HFFc6 (cell line): ENCODE results near the gene ZNF519. TPM values are rescaled to one million over a fixed set of nuclear protein-coding genes. Genes with fewer than 3 reads are reported as not detected.

Experiments used
- DNase-seq: peaks from one replicate; pipeline ENCODE4 v3.0.0-alpha.2; 2018
- H3K27ac Mint-ChIP-seq: 2 replicates; pipeline ENCODE4 v1.8.0; 2020; ENCODE audit warnings: mild to moderate bottlenecking, mixed read lengths
- H3K27me3 Mint-ChIP-seq: 2 replicates; pipeline ENCODE4 v1.8.0; 2021; ENCODE audit warnings: mild to moderate bottlenecking, moderate library complexity, mixed read lengths; ENCODE audit not compliant: insufficient read depth
- H3K36me3 Mint-ChIP-seq: 2 replicates; pipeline ENCODE4 v1.8.0; 2021; ENCODE audit warnings: low read depth, mixed read lengths
- H3K4me1 Mint-ChIP-seq: 2 replicates; pipeline ENCODE4 v1.8.0; 2020; ENCODE audit warnings: low read depth, mixed read lengths
- H3K4me3 Mint-ChIP-seq: 2 replicates; pipeline ENCODE4 v1.8.0; 2020; ENCODE audit warnings: mild to moderate bottlenecking, moderate library complexity, mixed read lengths
- H3K9me3 Mint-ChIP-seq: 2 replicates; pipeline ENCODE4 v1.8.0; 2020; ENCODE audit warnings: mild to moderate bottlenecking, mixed read lengths
- total RNA-seq, 6 experiments: library from RNA; stranded (reverse); fragmentation: NEBNext Ultra II Directional; extraction: Animal tissue kit (Norgen Biotek cat#: 25700); gene quantifications; 2 replicates in 1 of 6; 3 replicates in 5 of 6; pipeline ENCODE4 v1.2.3, GENCODE V29; 2021
- TF ChIP-seq, protein P1 (sequence below): fragments of 200-600 bp; sonication (generic); IDR thresholded peaks from 2 replicates; pipeline ENCODE4 v1.5.0; 2021; ENCODE audit warnings: antibody characterized with exemption, mild to moderate bottlenecking

ZNF519 gene
- total RNA-seq, 6 experiments from 2014 or later: 1.8 to 3.3 (median 2.9) TPM

DNA sequence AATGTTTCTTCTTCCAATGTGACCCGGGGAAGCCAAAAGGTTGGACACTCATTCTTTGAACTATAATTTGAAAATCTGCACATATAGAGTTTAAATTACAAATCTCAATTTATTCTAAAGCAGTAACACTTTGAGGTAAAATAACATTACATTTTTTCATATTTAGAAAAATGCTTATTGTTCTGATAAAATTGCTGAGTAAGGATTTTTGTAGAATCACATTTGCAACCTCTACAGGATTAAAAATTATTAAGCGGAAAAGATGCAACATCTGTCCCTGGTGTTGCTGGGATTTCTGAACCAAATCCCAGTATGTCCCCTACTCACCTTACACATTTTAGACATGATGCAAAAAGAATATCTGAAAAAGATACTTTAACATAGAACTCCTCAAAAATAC, 10.1 kb downstream of the ZNF519 start:
- no peaks in the 10 kb centered on the region for H3K27me3 Mint-ChIP-seq
- no peak overlapping the region for H3K27ac Mint-ChIP-seq
- H3K4me3 Mint-ChIP-seq: no peak overlapping the region
- no peak for DNase-seq
- peaks cover 12% of the 10 kb centered on the region; the same call in 1 of the 2 replicates for H3K36me3 Mint-ChIP-seq
- no peaks in the 10 kb centered on the region for H3K4me1 Mint-ChIP-seq
- TF ChIP-seq, protein P1, sequence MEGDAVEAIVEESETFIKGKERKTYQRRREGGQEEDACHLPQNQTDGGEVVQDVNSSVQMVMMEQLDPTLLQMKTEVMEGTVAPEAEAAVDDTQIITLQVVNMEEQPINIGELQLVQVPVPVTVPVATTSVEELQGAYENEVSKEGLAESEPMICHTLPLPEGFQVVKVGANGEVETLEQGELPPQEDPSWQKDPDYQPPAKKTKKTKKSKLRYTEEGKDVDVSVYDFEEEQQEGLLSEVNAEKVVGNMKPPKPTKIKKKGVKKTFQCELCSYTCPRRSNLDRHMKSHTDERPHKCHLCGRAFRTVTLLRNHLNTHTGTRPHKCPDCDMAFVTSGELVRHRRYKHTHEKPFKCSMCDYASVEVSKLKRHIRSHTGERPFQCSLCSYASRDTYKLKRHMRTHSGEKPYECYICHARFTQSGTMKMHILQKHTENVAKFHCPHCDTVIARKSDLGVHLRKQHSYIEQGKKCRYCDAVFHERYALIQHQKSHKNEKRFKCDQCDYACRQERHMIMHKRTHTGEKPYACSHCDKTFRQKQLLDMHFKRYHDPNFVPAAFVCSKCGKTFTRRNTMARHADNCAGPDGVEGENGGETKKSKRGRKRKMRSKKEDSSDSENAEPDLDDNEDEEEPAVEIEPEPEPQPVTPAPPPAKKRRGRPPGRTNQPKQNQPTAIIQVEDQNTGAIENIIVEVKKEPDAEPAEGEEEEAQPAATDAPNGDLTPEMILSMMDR: no peak
- no peaks in the 10 kb centered on the region for H3K9me3 Mint-ChIP-seq

DNA sequence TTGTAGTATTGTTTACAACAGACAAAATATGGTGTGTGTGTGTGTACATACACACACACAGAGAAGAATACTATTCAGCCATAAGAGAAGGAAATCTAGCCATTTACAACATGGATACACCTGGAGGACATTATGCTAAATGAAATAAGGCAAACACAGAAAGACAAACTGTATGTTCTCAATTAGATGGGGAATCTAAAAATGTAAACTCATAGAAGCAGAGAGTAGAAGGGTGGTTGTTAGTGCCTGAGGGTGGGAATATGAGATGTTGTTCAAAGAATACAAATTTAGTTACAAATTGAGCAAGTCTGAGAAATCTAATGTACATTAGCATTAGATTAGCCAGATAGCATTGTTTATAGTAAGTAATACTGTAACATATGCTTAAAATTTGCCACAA, 11.3 kb downstream of the ZNF519 start:
- no peaks in the 10 kb centered on the region for H3K4me1 Mint-ChIP-seq
- no peaks in the 10 kb centered on the region for H3K27me3 Mint-ChIP-seq
- TF ChIP-seq, protein P1: no peak
- no peak for DNase-seq
- H3K9me3 Mint-ChIP-seq: no peaks in the 10 kb centered on the region; the same call in 1 of the 2 replicates
- peaks cover 21% of the 10 kb centered on the region; the same call in 1 of the 2 replicates for H3K36me3 Mint-ChIP-seq
- no peak overlapping the region for H3K4me3 Mint-ChIP-seq
- H3K27ac Mint-ChIP-seq: no peak overlapping the region

DNA sequence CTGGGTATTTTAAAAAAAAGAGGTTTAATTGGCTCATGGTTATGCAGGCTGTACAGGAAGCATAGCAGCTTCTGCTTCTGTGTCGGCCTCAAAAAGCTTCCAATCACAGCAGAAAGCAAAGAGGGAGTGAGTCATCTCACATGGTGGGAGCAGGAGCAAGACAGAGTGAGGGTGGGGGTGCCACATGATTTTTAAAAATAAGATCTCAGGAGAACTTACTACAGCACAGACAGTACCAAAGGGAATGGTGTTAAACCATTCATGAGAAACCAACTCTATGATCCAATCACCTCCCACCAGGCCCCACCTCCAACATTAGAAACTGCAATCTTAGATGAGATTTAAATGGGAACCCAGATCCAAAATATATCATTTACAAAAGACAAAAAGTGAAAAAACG, 14.6 kb downstream of the ZNF519 start:
- DNase-seq: no peak
- TF ChIP-seq, protein P1: no peak
- peaks cover 35% of the 10 kb centered on the region; the same call in 1 of the 2 replicates for H3K36me3 Mint-ChIP-seq
- H3K9me3 Mint-ChIP-seq: no peaks in the 10 kb centered on the region; the same call in 1 of the 2 replicates
- no peaks in the 10 kb centered on the region for H3K4me1 Mint-ChIP-seq
- H3K4me3 Mint-ChIP-seq: no peak overlapping the region
- no peaks in the 10 kb centered on the region for H3K27me3 Mint-ChIP-seq
- H3K27ac Mint-ChIP-seq: no peak overlapping the region

DNA sequence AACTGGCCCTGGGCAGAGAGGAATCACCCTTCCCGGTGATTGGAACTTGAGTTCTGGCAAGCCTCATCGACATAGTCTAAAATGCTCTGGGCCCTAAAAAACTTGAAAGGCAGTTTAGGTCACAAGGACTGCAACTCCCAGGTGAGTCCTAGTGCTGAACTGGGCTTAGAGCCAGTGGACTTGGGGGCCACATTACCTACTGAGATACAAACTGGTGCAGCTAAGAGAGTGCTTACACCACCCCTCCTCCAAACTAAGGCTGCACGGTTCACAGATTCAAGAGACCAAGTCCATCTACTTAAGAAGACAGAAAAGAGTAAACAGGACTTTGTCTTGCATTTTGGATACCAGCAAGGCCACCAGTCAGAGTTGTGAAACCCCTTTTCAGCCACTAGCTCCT, 25.3 kb downstream of the ZNF519 start:
- Mint-ChIP-seq H3K4me1 (no peaks in the 10 kb centered on the region), H3K36me3 (peaks cover 55% of the 10 kb centered on the region), H3K4me3 (no peak overlapping the region), H3K27ac (no peak overlapping the region), H3K9me3 (peaks cover 77% of the 10 kb centered on the region), H3K27me3 (no peaks in the 10 kb centered on the region)
- TF ChIP-seq, protein P1: no peak
- no peak for DNase-seq

DNA sequence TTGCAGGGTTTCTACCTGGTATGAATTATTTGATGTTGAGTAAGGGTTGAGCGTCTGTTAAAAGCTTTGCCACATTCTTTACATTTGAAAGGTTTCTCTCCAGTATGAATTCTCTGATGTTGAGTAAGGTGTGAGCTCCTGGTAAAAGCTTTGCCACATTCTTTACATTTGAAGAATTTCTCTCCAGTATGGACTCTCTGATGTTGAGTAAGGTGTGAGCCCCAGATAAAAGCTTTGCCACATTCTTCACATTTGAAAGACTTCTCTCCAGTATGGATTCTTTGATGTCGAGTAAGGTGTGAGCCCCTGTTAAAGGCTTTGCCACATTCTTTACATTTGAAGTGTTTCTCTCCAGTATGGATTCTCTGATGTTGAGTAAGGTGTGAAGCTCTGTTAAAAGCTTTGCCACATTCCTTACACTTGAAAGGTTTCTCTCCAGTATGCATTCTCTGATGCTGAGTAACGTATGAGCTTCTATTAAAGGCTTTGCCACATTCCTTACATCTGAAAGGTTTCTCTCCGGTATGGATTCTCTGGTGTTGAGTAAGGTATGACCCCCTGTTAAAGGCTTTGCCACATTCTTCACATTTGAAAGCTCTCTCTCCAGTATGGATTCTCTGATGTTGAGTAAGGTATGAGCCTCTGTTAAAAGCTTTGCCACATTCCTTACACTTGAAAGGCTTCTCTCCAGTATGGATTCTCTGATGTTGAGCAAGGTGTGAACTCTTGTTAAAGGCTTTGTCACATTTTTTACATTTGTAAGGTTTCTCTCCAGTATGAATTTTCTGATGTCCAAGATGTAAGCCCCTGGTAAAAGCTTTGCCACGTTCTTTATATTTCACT, 27.1 kb downstream of the ZNF519 start:
- peaks cover 61% of the 10 kb centered on the region for H3K36me3 Mint-ChIP-seq
- DNase-seq: no peak
- peaks cover 68% of the 10 kb centered on the region for H3K9me3 Mint-ChIP-seq
- H3K27me3 Mint-ChIP-seq: no peaks in the 10 kb centered on the region
- H3K4me3 Mint-ChIP-seq: no peak overlapping the region
- H3K4me1 Mint-ChIP-seq: no peaks in the 10 kb centered on the region
- TF ChIP-seq, protein P1: no peak
- H3K27ac Mint-ChIP-seq: no peak overlapping the region
